ENCODE measurements around the gene FUZ. TPM values are rescaled to one million over a fixed set of nuclear protein-coding genes. Genes with fewer than 3 reads are reported as not detected.

The FUZ gene
- total and polyA plus RNA-seq, 2 experiments from 2014 or later = 11.7 to 21.1 TPM

- H3K9me3 ChIP-seq (ENCODE audit: low read depth) = no peaks in the 10 kb centered on the region
These were observed 21.2 kb downstream of the FUZ start for GRCh38 chr19:49791776-49792445.

GRCh38 chr19:49790866-49791265 is 22.2 kb downstream of the FUZ start:
- peaks cover 13% of the 10 kb centered on the region for H3K4me1 ChIP-seq (ENCODE audit: insufficient read depth)
- no peak overlapping the region for H3K4me3 ChIP-seq
- WGBS, 2 experiments (ENCODE audit: low coverage in 1 of 2, low lambda C conversion rate in 2 of 2, missing lambda C conversion rate in 2 of 2) = 22 to 24% methylated on average over 9 of the region's 9 CpGs
- H4K20me1 ChIP-seq (ENCODE audit: insufficient read depth) = no peaks in the 10 kb centered on the region
- peaks cover 12% of the 10 kb centered on the region; the same call in 1 of the 2 replicates for H3K36me3 ChIP-seq (ENCODE audit: low read depth)
- H3K79me2 ChIP-seq (ENCODE audit: insufficient read depth) = peaks cover 45% of the 10 kb centered on the region
- no peak overlapping the region for H3K4me2 ChIP-seq (ENCODE audit: unreplicated experiment)
- H3K27me3 ChIP-seq (replicated peaks; ENCODE audit: insufficient read depth) = no peaks in the 10 kb centered on the region
- DNase-seq = peak; percentile 71
- in situ Hi-C loops (cut with MboI) = no loop called here
- peaks cover 11% of the 10 kb centered on the region for H3F3A ChIP-seq (ENCODE audit: insufficient read depth)
- H3K9me2 ChIP-seq (ENCODE audit: insufficient read depth) = no peaks in the 10 kb centered on the region
- no peak for TF ChIP-seq EZH2 (IDR thresholded peaks at IDR 0.05; ENCODE audit: insufficient read depth, poor library complexity, severe bottlenecking)
- TF ChIP-seq EZH2phosphoT487 (IDR thresholded peaks at IDR 0.05; ENCODE audit: insufficient read depth, low read depth) = no peak
- H3K9me3 ChIP-seq (ENCODE audit: low read depth) = no peaks in the 10 kb centered on the region
- no peak overlapping the region for H3K27ac ChIP-seq
- H2AFZ ChIP-seq = no peak overlapping the region
- peak overlapping the region; percentile 2; the same call in 1 of the 2 replicates for H3K9ac ChIP-seq

More at GRCh38 chr19:49791776-49792445, 21.2 kb downstream of the FUZ start:
- in situ Hi-C loops (cut with MboI) = no loop called here
- TF ChIP-seq EZH2phosphoT487 (IDR thresholded peaks at IDR 0.05; ENCODE audit: insufficient read depth, low read depth) = no peak
- no peak for TF ChIP-seq EZH2 (IDR thresholded peaks at IDR 0.05; ENCODE audit: insufficient read depth, poor library complexity, severe bottlenecking)
- no peak for DNase-seq
- no peaks in the 10 kb centered on the region for H4K20me1 ChIP-seq (ENCODE audit: insufficient read depth)
- H3K9me2 ChIP-seq (ENCODE audit: insufficient read depth) = no peaks in the 10 kb centered on the region
- H3K4me3 ChIP-seq = no peak overlapping the region
- no peak overlapping the region for H3K9ac ChIP-seq
- H3K27me3 ChIP-seq (replicated peaks; ENCODE audit: insufficient read depth) = no peaks in the 10 kb centered on the region
- H3F3A ChIP-seq (ENCODE audit: insufficient read depth) = 0 out of 2 replicates have a peak, but pooled peaks cover 2% of the 10 kb centered on the region
- no peak overlapping the region for H2AFZ ChIP-seq
- H3K36me3 ChIP-seq (ENCODE audit: low read depth) = peaks cover 14% of the 10 kb centered on the region; the same call in 1 of the 2 replicates
- 96 to 99% methylated on average over 8 to 20 of the region's 26 CpGs for WGBS, 2 experiments (ENCODE audit: low coverage in 1 of 2, low lambda C conversion rate in 2 of 2, missing lambda C conversion rate in 2 of 2)
- H3K79me2 ChIP-seq (ENCODE audit: insufficient read depth) = peaks cover 44% of the 10 kb centered on the region
- peaks cover 2% of the 10 kb centered on the region for H3K4me1 ChIP-seq (ENCODE audit: insufficient read depth)
- H3K27ac ChIP-seq = no peak overlapping the region
- no peak overlapping the region for H3K4me2 ChIP-seq (ENCODE audit: unreplicated experiment)

- no peaks in the 10 kb centered on the region for H4K20me1 ChIP-seq (ENCODE audit: insufficient read depth)
- no peak overlapping the region for H3K4me3 ChIP-seq
- H3K9me3 ChIP-seq (ENCODE audit: low read depth) = no peaks in the 10 kb centered on the region
- H3K79me2 ChIP-seq (ENCODE audit: insufficient read depth) = peaks cover 53% of the 10 kb centered on the region
- WGBS, 2 experiments (ENCODE audit: low coverage in 1 of 2, low lambda C conversion rate in 2 of 2, missing lambda C conversion rate in 2 of 2) = 72 to 78% methylated on average over 10 of the region's 10 CpGs
- peaks cover 17% of the 10 kb centered on the region; the same call in 1 of the 2 replicates for H3K36me3 ChIP-seq (ENCODE audit: low read depth)
- H3K27me3 ChIP-seq (replicated peaks; ENCODE audit: insufficient read depth) = no peaks in the 10 kb centered on the region
- in situ Hi-C loops (cut with MboI) = no loop called here
- no peak overlapping the region for H3K9ac ChIP-seq
- H2AFZ ChIP-seq = no peak overlapping the region
- no peak overlapping the region for H3K4me2 ChIP-seq (ENCODE audit: unreplicated experiment)
- peaks cover 14% of the 10 kb centered on the region for H3K4me1 ChIP-seq (ENCODE audit: insufficient read depth)
- H3K9me2 ChIP-seq (ENCODE audit: insufficient read depth) = no peaks in the 10 kb centered on the region
- H3F3A ChIP-seq (ENCODE audit: insufficient read depth) = peaks cover 29% of the 10 kb centered on the region
- no peak for TF ChIP-seq EZH2 (IDR thresholded peaks at IDR 0.05; ENCODE audit: insufficient read depth, poor library complexity, severe bottlenecking)
- no peak for TF ChIP-seq EZH2phosphoT487 (IDR thresholded peaks at IDR 0.05; ENCODE audit: insufficient read depth, low read depth)
- H3K27ac ChIP-seq = no peak overlapping the region
- no peak for DNase-seq
These were observed 24.2 kb downstream of the FUZ start for GRCh38 chr19:49788857-49789256.

GRCh38 chr19:49787746-49788145 is 25.3 kb downstream of the FUZ start:
- Histone ChIP-seq H2AFZ (no peak overlapping the region), H3K79me2 (ENCODE audit: insufficient read depth) (peaks cover 56% of the 10 kb centered on the region), H3K9me2 (ENCODE audit: insufficient read depth) (no peaks in the 10 kb centered on the region), H3K4me1 (ENCODE audit: insufficient read depth) (peaks cover 14% of the 10 kb centered on the region), H3K9me3 (ENCODE audit: low read depth) (no peaks in the 10 kb centered on the region), H3F3A (ENCODE audit: insufficient read depth) (peaks cover 34% of the 10 kb centered on the region), H3K4me3 (no peak overlapping the region), H3K27me3 (replicated peaks; ENCODE audit: insufficient read depth) (no peaks in the 10 kb centered on the region), H3K27ac (no peak overlapping the region), H3K9ac (no peak overlapping the region), H4K20me1 (ENCODE audit: insufficient read depth) (no peaks in the 10 kb centered on the region), H3K4me2 (ENCODE audit: unreplicated experiment) (no peak overlapping the region), H3K36me3 (ENCODE audit: low read depth) (peaks cover 26% of the 10 kb centered on the region; the same call in 1 of the 2 replicates)
- in situ Hi-C loops (cut with MboI) = no loop called here
- DNase-seq = no peak
- no peak for TF ChIP-seq EZH2 (IDR thresholded peaks at IDR 0.05; ENCODE audit: insufficient read depth, poor library complexity, severe bottlenecking)
- no peak for TF ChIP-seq EZH2phosphoT487 (IDR thresholded peaks at IDR 0.05; ENCODE audit: insufficient read depth, low read depth)
- WGBS, 2 experiments (ENCODE audit: low coverage in 1 of 2, low lambda C conversion rate in 2 of 2, missing lambda C conversion rate in 2 of 2) = 95 to 97% methylated on average over 5 of the region's 5 CpGs

All from GM23248 (cell line).